ENCODE results near the gene CCDC12.
"Not testable (repeated sequence)": the region's sequence is repeated elsewhere in the genome, so short reads cannot be mapped to it uniquely, and the experiment has no call there.

CCDC12 gene

GRCh38 chr3:46921871-46922271 is 54.7 kb downstream of the CCDC12 start:
- no peak for DNase-seq

DNA sequence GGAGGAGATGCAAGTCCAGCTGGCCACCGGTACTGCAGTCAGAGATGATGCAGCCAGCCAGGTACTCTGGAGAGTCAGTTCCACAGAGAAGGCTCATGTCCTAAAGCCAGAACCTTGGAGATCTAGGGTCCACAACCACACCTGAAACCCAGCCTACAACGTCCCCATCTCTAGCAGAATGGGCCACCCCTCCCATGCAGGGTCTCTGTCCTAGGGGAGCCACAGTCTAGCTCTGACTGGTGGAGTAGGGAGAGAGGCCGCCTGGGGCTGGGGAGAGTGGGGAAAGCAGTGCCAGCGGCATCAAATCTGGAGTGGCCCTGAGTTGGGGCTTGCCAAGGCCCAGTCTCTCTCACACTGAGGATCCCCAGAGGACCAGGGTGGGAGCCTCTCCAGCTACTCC is 55.5 kb downstream of the CCDC12 start:
- DNase-seq = no peak

- no peak for DNase-seq
These were observed 57.9 kb downstream of the CCDC12 start for GRCh38 chr3:46918634-46919033.

DNA sequence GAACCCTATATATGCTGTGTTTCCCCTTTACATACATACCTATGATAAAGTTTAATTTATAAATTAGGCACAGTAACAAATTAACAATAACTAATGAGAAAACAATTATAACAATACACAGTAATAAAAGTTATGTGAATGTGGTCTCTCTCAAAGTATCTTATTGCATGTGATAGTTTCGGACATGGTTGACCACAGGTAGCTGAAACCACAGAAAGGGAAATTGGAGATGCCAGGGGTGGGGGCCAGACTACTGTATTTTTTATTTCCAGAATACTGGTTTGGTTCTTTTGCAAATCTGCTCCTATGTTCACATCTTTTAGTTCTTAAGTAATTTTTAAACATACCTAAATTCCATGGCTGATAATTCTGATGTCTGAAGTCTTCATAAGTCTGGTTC is 58.3 kb downstream of the CCDC12 start:
- DNase-seq = no peak

DNA sequence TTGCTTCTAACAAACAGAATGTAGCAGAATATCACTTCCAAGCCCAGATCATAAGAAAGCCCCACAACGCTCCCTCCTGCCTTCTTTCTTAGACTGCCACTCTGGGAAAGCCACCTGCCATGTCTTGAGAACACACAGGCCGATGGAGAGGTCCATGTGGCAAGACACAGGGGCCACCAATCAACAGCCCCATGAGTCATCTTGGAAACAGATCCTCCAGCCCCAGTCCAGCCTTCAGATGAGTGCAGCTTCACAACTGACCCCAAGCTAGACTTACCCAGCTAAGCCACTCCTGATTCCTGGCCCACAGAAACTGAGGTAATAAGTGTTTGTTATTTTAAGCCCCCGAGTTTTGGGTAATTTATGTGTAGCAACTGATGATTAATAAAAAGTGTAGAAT is 59.3 kb downstream of the CCDC12 start:
- DNase-seq = no peak

GRCh38 chr3:46916799-46917198 is 59.7 kb downstream of the CCDC12 start:
- DNase-seq = no peak

GRCh38 chr3:46916278-46916677 is 60.3 kb downstream of the CCDC12 start:
- no peak for DNase-seq

- DNase-seq = no peak
These were observed 61.2 kb downstream of the CCDC12 start for GRCh38 chr3:46915297-46915822.

DNA sequence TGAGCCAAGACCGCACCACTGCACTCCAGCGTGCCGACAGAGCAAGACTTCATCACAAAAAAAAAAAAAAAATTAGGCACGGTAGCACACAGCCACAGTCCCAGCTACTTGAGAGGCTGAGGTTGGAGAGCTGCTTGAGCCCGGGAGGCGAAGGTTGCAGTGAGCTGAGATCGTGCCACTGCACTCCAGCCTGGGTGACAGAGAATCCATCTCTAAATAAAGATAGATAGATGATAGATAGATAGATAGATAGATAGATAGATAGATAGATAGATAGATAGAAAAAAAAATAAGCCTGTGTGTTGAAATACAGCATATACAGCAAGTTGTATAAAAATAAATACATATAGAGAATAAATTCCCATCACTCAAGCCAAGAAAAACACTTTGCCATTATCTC is 61.7 kb downstream of the CCDC12 start:
- no peak for DNase-seq

DNA sequence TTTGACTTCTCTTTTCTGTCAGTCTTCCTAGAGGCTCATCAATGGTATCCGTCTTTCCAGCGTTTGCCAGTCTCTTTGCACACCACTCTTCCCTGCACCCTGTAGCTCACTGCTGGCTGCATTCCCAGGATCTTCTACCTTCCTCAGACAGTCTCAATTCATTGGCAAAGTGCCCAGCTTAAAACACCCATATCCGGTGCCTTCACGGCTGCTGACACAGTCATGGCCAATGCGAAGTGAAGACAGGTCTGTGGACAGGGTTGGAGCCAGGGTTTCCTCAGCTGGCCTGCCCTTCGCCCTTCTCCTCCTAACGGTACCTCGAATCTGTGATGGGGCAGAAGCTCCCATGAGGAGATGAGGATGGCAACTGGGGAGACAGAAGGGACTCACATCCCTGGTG is 62.9 kb downstream of the CCDC12 start:
- no peak for DNase-seq

DNA sequence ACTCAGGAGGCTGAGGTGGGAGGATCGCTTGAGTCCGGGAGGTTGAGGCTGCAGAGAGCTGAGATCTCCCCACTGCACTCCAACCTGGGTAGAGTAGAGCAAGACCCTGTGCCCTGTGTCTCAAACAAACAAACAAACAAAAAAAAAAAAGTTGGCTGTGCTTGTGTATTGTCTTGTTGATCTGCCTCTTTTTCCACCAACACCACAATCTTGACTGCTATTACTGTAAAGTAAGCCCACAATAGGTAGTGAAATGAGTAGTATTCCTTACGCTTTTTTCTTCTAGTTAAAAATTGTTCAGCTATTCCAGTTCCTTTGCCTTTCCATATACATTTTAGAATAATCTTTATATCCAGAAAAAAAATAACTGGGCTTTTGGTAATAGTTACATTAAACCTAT is 63.6 kb downstream of the CCDC12 start:
- DNase-seq = no peak

- DNase-seq = not testable (repeated sequence)
These were observed 65.6 kb downstream of the CCDC12 start for GRCh38 chr3:46910914-46911313.

DNA sequence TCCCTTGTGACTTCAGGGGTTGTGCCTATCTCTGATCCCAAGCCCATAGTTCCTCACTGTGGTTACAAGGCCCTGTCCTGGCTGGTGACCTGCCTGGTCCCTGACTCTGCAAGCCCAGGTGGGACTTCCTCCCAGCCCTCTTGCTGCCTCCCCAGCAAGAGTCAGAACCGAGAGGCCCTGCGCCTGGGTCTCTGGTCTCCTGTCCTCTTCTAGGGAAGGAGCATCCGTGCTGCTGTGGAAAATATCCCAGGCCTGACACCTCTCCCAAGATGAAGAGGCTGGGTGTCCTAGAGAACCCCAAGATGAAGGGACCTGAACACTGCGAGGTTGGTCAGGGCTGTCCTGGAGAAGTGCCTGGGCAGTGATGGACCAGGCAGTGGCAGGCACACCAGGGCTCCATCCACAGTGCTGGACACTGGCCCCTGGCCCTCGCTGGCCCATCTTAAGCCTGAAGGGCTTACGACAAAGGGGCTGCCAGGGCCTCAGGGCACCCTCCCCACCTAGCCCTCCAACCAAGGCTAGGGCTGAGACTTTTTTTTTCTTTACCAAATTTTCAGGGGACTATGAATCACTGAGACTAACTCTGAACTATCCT is 66.3 kb downstream of the CCDC12 start:
- DNase-seq = no peak

DNA sequence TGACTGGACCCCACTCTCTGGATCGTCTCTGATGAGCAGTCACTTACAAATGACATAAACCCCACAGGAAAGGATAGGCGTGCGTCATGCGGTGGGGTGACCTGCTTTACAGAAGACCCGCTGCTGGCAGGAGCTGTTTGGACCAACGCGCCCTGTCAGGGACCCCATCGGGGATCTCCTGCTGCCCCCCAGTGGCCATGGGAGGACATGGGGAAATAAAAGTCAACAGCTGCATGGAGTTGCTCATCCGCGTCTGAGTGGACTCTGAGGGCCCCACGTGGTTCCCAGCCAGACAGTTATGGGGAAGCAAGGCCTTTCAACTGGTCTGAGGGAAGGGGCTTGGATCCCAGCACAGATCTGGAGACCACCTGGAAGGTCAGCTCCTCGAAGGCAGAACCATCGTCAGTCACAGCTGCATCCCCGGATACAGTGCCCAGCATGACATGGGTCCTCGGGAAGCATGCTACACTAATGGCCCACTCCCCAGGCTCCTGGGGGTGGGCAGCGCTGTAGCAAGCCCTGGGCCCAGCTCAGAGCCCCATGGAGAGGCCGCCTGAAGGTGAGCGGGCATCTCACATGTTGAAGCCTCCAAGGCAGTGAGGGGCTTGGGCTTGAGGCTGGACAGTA is 66.9 kb downstream of the CCDC12 start:
- peak; percentile 85 for DNase-seq

DNA sequence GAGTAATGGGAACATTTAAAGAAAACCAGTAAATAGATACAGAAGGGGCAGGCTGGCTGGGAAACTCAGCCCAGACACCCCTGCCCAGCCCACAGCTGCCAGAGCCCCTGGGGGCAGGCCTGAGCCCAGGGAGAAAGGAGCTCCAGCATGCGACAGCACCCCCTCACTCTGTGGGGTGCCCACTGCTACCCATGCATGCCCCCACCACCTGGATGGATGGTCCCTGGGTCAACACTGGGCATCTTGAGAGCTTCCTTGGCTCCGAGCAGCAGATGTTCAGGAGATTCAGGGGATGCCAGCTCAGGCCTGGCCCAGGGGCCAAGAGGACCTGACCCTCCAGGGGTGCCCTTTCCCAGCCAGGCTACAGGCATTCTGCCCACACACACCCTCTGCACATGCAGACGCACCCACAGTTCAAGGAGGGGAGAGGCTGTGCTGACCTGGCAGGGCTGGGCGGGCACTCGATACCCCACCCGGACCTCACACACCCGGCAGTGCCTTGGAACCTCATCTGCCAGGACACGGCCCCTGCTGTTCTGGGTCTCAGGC is 67.5 kb downstream of the CCDC12 start:
- DNase-seq = no peak

DNA sequence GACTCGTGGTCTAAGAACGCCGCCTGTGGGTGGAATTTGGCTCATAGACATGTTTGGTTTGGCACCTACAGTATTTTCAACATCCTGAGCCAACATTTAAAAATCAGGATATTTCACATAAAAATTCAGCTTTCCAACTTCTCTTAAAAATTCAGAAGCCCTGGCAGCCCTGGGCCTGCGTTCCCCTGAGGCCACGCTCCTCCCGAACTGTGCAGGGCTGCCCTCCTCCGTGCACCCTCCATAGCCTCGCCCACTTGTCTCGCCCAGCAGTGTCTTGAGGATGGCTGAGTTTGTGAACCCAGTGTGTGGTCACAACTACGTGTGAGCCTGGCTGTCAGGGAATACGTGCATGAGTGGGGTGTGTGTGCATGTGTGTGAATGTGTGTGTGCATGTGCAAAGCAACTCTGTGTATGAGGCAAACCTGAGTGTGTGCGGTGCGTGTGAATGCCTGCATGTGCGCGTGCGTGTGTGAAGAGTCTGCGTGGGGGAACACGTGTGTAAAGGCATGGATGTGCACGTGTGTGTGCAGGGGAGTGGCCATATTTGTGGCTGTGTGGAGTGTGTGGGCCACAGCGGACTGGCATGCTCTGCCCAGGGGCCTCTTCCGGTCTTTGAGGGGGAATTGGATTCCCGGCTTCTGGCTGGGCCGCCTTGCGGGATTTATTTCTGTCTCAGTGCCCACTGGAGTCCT is 68.1 kb downstream of the CCDC12 start:
- DNase-seq = no peak

DNA sequence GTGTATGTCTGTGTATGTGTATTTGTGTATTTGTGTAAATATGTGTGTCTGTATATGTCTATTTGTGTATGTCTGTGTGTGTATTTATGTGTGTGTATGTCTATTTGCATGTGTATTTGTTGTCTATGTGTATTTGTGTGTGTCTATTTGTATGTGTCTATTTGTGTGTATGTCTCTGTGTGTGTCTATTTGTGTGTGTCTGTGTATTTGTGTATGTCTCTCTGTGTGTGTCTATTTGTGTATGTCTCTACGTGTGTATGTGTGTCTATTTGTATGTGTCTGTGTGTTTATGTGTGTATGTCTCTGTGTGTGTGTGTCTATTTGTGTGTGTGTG is 68.6 kb downstream of the CCDC12 start:
- no peak for DNase-seq

GRCh38 chr3:46907271-46907670 is 69.3 kb downstream of the CCDC12 start:
- no peak for DNase-seq

GRCh38 chr3:46906471-46907058 is 70.0 kb downstream of the CCDC12 start:
- DNase-seq = no peak

- DNase-seq = no peak
These were observed 70.7 kb downstream of the CCDC12 start for GRCh38 chr3:46905661-46906451.

DNA sequence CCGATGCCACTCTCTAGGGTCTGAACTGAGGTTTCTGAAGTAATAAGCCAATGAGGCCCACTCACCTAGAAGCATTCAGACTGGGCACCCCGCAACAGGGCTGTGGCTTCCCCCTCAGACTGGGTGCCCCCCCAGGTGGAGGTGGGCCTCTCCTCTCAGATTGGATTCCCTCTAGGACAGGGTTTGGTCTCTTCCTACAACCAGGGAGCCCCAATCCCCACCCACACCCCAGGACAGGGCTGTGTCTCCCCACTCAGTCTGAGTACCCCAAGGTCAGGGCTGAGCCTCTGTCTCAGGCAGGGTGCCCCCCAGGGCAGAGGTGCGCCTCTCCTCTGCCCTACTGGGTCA is 71.4 kb downstream of the CCDC12 start:
- no peak for DNase-seq

DNA sequence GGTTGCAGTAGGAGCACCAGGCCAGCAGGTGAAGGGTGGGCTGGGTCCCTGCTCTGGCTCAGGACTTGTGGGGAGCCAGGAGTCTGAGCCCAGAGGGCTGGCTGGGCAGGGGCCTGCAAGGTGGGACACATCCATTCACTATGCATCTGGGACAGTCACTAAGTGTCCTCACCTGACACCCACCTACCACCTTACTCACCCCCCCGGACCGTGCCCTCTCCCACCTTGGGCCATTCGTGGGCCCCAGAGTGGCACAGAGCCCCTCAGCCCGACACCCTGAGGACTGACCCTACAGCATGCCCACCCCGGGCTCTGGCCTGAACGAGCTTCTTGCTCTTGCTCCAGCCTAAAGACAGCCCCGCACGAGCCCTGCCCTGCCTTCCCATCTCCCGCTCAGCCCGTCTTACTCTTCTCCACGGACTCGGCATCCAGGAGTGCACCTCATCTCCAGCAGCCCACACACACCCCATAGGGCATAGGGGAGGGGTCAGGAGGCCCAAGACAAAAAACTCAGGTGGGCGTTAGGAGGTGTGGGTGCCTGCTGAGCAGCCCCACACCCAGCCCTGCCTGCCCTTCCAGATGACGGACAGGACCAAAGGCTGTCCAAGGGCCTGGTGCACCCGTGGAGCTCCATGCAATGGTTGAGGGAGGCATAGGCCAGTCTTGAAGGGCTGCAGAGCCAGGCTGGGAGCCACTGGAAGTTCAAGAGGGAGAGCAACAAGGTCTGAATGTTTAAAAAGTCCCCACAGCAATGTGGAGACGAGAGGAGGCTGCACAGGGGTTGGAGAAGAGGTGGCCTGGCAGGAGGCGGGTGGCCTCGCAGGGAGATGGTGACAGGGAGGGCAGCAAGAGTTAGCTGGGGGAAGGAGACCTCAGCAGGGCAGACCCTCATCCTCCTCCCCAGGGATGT is 72.0 kb downstream of the CCDC12 start:
- no peak for DNase-seq
